HG03108 (cell line): Measurements from ENCODE around the gene PRF1.
A peak's percentile ranks its signal among the peaks of the same experiment; 100 is the strongest.

Source experiments
- ATAC-seq: cut with Tn5 transposase; IDR thresholded peaks from one replicate; pipeline ENCODE4 v1.9.1; 2021; ENCODE audit warnings: moderate library complexity; ENCODE audit not compliant: unreplicated experiment

PRF1 gene

DNA sequence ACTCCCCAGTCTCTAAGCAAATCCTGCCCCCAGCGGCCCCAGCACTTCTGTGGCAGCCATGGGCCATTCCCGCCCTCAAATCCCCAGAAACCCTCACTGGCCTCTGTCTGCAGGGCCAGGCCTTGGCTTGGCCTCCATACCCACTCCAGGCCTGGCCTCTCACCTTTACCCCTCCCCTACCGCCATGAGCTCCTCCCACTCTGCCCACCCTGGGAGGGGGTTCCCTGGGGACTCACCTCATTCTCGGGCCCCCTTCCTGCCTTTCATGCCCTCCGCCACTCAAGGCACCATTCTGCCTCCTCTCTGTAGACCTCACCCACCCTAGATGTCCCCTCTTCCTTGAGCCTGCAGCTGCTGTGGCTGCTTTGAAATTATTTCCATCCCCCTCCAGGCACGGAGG is 41.0 kb downstream of the PRF1 start:
- ATAC-seq: no peak

DNA sequence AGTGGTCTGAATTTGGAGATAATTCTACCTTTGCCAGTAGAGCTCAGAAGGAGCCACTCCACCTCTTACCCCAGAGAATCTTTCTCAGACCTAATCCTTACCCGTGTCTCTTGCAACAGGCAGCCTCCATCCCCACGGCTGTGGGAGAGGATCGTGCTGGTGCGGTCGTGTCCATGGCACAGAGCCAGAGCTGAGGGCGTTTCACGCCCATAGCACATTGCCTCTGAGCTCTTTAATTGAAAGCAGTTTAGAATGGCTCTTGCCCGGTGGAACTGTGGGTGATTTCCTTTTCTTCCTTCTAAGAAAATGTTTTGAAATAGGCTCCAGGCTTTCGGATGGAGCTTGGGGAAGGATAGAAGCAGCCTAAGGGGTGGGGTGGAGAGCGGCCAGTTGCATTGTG is 41.5 kb downstream of the PRF1 start:
- no peak for ATAC-seq

DNA sequence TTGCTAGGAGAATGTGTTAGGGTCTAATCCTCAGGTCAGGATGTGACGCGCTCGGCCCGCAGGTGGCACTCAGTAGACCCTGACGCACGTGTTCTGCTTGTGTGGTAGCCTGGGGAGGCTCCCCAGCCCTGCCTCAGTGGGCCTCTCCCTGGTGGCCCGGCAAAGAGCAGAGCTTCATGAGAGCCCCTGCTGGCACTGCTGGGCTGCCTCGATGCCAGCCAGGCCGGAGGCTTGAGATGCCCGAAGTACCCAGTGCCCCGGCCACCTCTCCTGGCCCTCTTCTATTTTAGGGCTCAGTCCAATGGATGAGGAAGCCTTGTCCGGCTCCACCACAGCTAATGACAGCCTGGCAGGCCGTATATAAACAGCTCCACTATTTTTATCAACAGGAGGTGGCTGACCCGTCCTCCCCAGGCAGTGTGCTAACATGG is 42.0 kb downstream of the PRF1 start:
- ATAC-seq: no peak

DNA sequence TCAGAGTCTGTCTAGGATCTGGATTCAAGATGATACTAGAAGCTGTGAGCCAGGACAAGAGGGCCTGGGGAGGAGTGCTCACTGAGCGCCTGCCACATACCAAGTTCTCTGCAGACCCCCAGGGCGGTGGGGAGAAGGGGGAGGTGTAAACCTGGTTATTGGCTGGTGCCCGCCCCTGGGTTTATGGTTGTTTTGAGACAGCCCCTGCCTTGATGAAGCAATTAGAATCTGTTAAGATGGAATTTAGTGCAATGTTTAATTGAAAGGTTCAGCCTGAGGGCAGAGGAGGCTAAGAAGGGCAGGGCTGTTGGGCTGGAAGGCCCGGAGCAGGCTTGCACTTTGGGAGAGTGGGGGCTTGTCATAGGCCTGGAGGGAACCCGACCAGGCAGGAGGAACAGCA is 42.7 kb downstream of the PRF1 start:
- no peak for ATAC-seq

GRCh38 chr10:70558871-70559810 is 43.4 kb downstream of the PRF1 start:
- ATAC-seq: peak; percentile 87

- ATAC-seq: no peak
Observed at GRCh38 chr10:70558295-70558694, 44.2 kb downstream of the PRF1 start.

DNA sequence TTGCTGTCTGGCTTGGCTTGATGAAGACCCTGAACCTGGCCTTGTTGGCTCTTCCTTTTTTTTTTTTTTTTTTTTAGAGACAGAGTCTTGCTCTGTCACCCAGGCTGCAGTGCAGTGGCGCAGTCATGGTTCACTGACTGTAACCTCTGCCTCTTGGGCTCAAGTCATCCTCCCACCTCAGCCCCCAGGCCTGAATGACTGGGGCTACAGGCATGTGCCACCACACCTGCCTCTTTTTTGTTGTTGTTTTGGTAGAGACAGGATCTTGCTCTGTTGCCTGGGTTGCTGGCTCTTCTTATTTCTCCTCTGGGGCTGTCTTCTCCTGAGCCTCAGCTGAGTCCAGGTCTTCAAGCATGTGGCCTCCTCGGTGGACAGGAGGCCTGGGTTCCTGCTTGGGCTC is 44.7 kb downstream of the PRF1 start:
- no peak for ATAC-seq

DNA sequence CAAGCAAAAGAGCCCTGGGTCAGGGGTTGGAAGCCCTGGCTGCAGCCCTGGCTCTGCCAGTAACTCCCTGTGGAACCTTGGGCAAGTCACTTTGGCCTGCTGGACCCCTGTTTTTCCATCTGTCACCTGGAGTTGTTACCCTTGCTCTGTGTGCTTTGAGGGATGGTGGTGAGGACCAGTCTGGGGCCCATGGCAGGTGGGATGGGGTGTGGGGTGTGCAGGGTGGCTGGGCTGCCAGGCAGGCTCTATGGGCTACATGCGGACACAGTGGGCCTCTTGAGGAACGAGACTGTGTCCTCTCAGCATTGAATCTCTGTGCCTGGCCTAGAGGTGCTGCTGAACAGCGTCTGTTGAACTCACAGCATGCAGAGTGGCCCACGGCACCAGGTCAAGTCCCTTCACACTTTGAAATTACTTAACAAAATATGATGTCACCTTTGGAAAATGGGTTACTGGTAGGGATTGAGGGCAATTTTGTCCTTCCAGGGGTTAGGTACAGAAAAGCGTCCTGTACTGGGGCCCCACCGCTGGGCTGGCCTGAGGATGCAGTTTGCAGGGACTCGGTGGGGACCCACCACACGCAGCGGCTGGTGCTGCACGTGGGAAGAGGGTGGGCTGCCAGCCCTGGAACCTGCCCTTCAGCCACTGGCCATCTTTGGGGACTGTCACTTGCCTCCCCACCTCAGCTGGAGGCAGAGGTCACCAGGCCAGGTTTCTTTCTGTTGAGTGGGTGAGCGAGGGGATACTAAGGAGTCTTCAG is 45.3 kb downstream of the PRF1 start:
- ATAC-seq: no peak

DNA sequence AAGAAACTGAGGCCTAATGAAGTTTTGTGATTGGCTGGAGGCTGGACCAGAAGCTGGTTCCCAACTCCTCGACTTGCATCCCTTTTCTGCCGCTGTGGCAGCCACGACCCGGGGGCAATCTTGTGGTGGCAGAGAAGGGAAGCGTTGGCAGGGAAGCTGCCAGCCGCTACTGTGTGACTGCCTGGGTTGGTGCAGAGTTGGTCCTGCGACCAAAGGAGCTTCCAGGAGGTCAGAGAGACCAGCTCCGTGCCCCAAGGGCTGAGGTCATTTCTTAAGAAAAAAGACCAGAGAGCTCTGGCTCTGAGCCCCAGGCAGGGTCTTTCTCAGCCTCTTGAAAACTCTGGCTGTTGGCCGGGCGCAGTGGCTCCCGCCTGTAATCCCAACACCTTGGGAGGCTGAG is 47.2 kb downstream of the PRF1 start:
- no peak for ATAC-seq

GRCh38 chr10:70552586-70552985 is 50.0 kb downstream of the PRF1 start:
- no peak for ATAC-seq

DNA sequence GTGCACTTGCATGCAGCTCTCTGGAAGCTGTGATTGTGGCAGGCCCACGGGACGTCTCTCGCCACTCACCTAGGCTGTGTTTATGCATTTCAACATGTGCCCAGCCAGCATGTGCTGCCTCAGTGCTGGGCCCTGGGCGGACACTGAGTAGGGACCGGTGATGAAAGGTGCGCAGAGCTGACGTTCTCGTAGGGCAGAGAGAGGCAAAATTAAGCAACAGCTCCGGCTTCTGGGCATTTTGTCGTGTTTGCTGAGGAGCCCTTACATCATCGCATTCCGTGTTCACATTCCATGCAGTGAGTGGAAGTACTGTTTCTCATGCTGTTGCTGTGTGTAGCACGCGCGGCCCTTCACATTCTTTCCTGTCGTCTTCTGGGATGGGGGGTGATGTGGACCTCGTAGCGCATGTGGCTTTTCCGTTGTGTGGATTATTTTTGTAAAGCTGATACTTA is 50.5 kb downstream of the PRF1 start:
- ATAC-seq: no peak

- ATAC-seq: no peak
Observed at GRCh38 chr10:70551466-70551865, 51.1 kb downstream of the PRF1 start.

- ATAC-seq: no peak
Observed at GRCh38 chr10:70550459-70550858, 52.1 kb downstream of the PRF1 start.

DNA sequence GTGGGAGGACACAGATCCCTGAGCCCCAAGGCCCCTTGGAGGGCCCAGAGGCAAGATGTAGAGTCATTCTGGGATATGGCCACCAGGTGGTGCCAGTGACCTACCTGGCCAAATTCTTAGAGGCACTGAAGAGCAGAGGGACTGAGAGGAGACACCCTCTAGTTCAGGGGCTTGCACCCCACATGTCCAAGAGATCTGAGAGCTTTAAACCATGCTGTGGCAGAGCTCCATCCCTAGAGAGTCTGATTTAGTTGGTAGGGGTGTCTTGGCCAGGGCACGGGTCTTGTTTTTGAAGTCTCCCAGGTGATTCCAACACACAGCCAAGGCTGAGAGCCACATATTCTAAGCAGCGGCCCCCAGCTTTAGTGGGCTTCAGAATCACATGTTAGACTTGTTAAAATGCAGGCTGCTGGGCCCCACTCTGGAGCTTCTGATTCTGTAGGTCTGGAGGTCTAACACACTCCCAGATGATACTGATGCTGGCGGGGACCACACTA is 52.5 kb downstream of the PRF1 start:
- ATAC-seq: no peak

GRCh38 chr10:70549351-70549961 is 53.1 kb downstream of the PRF1 start:
- ATAC-seq: no peak
